WTC11 (cell line): ENCODE results near the gene CHD9NB.

Experiments
- ATF6 ChIP-seq: sonication (generic); formaldehyde crosslinking; IDR thresholded peaks from 2 replicates; pipeline ENCODE4 v1.8.1; 2023; ENCODE audit warnings: mild to moderate bottlenecking, missing genetic modification reagents
- CREB1 ChIP-seq: sonication (generic); formaldehyde crosslinking; IDR thresholded peaks from 2 replicates; pipeline ENCODE4 v1.8.0; 2023; ENCODE audit warnings: mild to moderate bottlenecking, missing genetic modification reagents
- NFYB ChIP-seq: sonication (generic); formaldehyde crosslinking; conservative IDR thresholded peaks from 2 replicates; pipeline ENCODE4 v1.8.0; 2022; ENCODE audit warnings: low read depth, missing genetic modification reagents
- OVOL2 ChIP-seq: fragments of 250-450 bp; sonication (Bioruptor Pico); IDR thresholded peaks from 2 replicates; pipeline ENCODE4 v1.9.0; 2021; ENCODE audit warnings: mild to moderate bottlenecking, borderline replicate concordance
- ZNF121 ChIP-seq: sonication (generic); formaldehyde crosslinking; IDR thresholded peaks from 2 replicates; pipeline ENCODE4 v1.8.0; 2023; ENCODE audit warnings: missing genetic modification reagents
- ZNF317 ChIP-seq: sonication (generic); formaldehyde crosslinking; IDR thresholded peaks from 2 replicates; pipeline ENCODE4 v1.8.1; 2023; ENCODE audit warnings: low read depth, mild to moderate bottlenecking, moderate library complexity, missing genetic modification reagents, borderline replicate concordance

GRCh38 chr16:53084141-53084541 is 31.4 kb upstream of the CHD9NB start:
- TF ChIP-seq ZNF317 (CRISPR knock-in tag) (no peak), NFYB (no peak), ZNF121 (CRISPR knock-in tag) (no peak), CREB1 (CRISPR knock-in tag) (no peak), OVOL2 (CRISPR knock-in tag) (no peak), ATF6 (CRISPR knock-in tag) (no peak)
